ENCODE data around the gene SDHB.

GRCh38 chr1:17039522-17039921 lies 14.3 kb downstream of the SDHB start:
- no peak for TF ChIP-seq HMG20A (CRISPR knock-in tag; IDR thresholded peaks at IDR 0.05; ENCODE audit: borderline replicate concordance)
- TF ChIP-seq SKI (IDR thresholded peaks at IDR 0.05; ENCODE audit: partially characterized antibody): no peak
- TF ChIP-seq IRF1 (CRISPR knock-in tag; IDR thresholded peaks at IDR 0.05; ENCODE audit: low read depth): no peak
- TF ChIP-seq MAZ (IDR thresholded peaks at IDR 0.05; ENCODE audit: borderline replicate concordance, low read depth, low read length): no peak
- no peak for TF ChIP-seq MAZ (CRISPR knock-in tag; IDR thresholded peaks at IDR 0.05; ENCODE audit: low read depth)
- TF ChIP-seq HDAC2 (CRISPR knock-in tag; IDR thresholded peaks at IDR 0.05): no peak
- TF ChIP-seq ZNF234 (CRISPR knock-in tag; conservative IDR thresholded peaks at IDR 0.05): no peak

Measured in HepG2 (cell line).